ENCODE data around the gene HEXIM2. TPM values are rescaled to one million over a fixed set of nuclear protein-coding genes. Genes with fewer than 3 reads are reported as not detected.

The HEXIM2 gene
- total and polyA plus RNA-seq, 2 of the 13 experiments (the other 11 are each of a cell fraction or from before 2014, with no cell fraction given) = 27.1 to 32.4 TPM

DNA sequence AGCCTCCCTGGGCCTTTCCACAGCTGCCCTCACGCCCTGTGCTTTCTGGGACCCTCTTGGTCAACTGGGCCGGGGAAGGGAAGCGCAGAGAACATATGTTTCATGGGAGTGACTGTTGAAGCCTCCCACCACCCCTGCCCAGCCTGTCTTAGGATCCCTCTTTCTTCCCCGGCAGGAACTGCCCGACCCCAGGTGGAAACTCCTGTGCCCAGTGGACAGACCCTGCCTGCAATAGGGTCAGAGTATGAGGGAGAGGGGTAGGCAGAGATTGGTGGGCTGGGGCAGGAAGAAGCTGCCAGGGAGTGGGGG lies 10.5 kb downstream of the HEXIM2 start (continued):
- TF ChIP-seq ZNF776 (CRISPR knock-in tag; IDR thresholded peaks at IDR 0.05) (no peak), ZFP82 (CRISPR knock-in tag; IDR thresholded peaks at IDR 0.05; ENCODE audit: borderline replicate concordance) (peak; percentile 79; the same call in 1 of the 2 replicates), MIXL1 (CRISPR knock-in tag; IDR thresholded peaks at IDR 0.05) (no peak), ZNF75D (CRISPR knock-in tag; IDR thresholded peaks at IDR 0.05; ENCODE audit: borderline replicate concordance) (no peak), TBX2 (CRISPR knock-in tag; IDR thresholded peaks at IDR 0.05; ENCODE audit: borderline replicate concordance) (no peak), DNMT3B (CRISPR knock-in tag; conservative IDR thresholded peaks at IDR 0.05) (no peak), ZFYVE20 (CRISPR knock-in tag; IDR thresholded peaks at IDR 0.05; ENCODE audit: borderline replicate concordance, low read depth) (0 out of 2 replicates have a peak, but pooled peaks have one; percentile 15), SP2 (CRISPR knock-in tag; IDR thresholded peaks at IDR 0.05) (no peak)
- TF ChIP-seq, protein P1, sequence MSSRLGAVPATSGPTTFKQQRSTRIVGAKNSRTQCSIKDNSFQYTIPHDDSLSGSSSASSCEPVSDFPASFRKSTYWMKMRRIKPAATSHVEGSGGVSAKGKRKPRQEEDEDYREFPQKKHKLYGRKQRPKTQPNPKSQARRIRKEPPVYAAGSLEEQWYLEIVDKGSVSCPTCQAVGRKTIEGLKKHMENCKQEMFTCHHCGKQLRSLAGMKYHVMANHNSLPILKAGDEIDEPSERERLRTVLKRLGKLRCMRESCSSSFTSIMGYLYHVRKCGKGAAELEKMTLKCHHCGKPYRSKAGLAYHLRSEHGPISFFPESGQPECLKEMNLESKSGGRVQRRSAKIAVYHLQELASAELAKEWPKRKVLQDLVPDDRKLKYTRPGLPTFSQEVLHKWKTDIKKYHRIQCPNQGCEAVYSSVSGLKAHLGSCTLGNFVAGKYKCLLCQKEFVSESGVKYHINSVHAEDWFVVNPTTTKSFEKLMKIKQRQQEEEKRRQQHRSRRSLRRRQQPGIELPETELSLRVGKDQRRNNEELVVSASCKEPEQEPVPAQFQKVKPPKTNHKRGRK (CRISPR knock-in tag; IDR thresholded peaks at IDR 0.05) = 0 out of 2 replicates have a peak, but pooled peaks have one; percentile 11
- TF ChIP-seq, protein P2, sequence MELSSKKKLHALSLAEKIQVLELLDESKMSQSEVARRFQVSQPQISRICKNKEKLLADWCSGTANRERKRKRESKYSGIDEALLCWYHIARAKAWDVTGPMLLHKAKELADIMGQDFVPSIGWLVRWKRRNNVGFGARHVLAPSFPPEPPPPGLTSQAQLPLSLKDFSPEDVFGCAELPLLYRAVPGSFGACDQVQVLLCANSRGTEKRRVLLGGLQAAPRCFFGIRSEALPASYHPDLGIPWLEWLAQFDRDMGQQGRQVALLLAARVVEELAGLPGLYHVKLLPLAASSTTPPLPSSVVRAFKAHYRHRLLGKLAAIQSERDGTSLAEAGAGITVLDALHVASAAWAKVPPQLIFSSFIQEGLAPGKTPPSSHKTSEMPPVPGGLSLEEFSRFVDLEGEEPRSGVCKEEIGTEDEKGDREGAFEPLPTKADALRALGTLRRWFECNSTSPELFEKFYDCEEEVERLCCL (CRISPR knock-in tag; IDR thresholded peaks at IDR 0.05; ENCODE audit: borderline replicate concordance) = 0 out of 2 replicates have a peak, but pooled peaks have one; percentile 43
- TF ChIP-seq, protein P3, sequence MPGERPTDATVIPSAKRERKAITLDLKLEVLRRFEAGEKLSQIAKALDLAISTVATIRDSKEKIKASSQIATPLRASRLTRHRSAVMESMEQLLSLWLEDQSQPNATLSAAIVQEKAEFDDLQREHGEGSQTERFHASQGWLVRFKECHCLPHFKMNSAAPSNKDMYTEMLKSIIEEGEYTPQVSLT (CRISPR knock-in tag; IDR thresholded peaks at IDR 0.05; ENCODE audit: borderline replicate concordance, low read depth) = no peak
- TF ChIP-seq, protein P4, sequence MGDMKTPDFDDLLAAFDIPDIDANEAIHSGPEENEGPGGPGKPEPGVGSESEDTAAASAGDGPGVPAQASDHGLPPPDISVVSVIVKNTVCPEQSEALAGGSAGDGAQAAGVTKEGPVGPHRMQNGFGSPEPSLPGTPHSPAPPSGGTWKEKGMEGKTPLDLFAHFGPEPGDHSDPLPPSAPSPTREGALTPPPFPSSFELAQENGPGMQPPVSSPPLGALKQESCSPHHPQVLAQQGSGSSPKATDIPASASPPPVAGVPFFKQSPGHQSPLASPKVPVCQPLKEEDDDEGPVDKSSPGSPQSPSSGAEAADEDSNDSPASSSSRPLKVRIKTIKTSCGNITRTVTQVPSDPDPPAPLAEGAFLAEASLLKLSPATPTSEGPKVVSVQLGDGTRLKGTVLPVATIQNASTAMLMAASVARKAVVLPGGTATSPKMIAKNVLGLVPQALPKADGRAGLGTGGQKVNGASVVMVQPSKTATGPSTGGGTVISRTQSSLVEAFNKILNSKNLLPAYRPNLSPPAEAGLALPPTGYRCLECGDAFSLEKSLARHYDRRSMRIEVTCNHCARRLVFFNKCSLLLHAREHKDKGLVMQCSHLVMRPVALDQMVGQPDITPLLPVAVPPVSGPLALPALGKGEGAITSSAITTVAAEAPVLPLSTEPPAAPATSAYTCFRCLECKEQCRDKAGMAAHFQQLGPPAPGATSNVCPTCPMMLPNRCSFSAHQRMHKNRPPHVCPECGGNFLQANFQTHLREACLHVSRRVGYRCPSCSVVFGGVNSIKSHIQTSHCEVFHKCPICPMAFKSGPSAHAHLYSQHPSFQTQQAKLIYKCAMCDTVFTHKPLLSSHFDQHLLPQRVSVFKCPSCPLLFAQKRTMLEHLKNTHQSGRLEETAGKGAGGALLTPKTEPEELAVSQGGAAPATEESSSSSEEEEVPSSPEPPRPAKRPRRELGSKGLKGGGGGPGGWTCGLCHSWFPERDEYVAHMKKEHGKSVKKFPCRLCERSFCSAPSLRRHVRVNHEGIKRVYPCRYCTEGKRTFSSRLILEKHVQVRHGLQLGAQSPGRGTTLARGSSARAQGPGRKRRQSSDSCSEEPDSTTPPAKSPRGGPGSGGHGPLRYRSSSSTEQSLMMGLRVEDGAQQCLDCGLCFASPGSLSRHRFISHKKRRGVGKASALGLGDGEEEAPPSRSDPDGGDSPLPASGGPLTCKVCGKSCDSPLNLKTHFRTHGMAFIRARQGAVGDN (CRISPR knock-in tag; IDR thresholded peaks at IDR 0.05) = peak; percentile 23
- TF ChIP-seq, protein P5, sequence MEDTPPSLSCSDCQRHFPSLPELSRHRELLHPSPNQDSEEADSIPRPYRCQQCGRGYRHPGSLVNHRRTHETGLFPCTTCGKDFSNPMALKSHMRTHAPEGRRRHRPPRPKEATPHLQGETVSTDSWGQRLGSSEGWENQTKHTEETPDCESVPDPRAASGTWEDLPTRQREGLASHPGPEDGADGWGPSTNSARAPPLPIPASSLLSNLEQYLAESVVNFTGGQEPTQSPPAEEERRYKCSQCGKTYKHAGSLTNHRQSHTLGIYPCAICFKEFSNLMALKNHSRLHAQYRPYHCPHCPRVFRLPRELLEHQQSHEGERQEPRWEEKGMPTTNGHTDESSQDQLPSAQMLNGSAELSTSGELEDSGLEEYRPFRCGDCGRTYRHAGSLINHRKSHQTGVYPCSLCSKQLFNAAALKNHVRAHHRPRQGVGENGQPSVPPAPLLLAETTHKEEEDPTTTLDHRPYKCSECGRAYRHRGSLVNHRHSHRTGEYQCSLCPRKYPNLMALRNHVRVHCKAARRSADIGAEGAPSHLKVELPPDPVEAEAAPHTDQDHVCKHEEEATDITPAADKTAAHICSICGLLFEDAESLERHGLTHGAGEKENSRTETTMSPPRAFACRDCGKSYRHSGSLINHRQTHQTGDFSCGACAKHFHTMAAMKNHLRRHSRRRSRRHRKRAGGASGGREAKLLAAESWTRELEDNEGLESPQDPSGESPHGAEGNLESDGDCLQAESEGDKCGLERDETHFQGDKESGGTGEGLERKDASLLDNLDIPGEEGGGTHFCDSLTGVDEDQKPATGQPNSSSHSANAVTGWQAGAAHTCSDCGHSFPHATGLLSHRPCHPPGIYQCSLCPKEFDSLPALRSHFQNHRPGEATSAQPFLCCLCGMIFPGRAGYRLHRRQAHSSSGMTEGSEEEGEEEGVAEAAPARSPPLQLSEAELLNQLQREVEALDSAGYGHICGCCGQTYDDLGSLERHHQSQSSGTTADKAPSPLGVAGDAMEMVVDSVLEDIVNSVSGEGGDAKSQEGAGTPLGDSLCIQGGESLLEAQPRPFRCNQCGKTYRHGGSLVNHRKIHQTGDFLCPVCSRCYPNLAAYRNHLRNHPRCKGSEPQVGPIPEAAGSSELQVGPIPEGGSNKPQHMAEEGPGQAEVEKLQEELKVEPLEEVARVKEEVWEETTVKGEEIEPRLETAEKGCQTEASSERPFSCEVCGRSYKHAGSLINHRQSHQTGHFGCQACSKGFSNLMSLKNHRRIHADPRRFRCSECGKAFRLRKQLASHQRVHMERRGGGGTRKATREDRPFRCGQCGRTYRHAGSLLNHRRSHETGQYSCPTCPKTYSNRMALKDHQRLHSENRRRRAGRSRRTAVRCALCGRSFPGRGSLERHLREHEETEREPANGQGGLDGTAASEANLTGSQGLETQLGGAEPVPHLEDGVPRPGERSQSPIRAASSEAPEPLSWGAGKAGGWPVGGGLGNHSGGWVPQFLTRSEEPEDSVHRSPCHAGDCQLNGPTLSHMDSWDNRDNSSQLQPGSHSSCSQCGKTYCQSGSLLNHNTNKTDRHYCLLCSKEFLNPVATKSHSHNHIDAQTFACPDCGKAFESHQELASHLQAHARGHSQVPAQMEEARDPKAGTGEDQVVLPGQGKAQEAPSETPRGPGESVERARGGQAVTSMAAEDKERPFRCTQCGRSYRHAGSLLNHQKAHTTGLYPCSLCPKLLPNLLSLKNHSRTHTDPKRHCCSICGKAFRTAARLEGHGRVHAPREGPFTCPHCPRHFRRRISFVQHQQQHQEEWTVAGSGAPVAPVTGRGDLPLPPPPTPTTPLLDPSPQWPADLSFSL (CRISPR knock-in tag; IDR thresholded peaks at IDR 0.05) = 0 out of 2 replicates have a peak, but pooled peaks have one; percentile 15
